Prostate gland (tissue), 2 donors: ENCODE data around the gene GALNT7.

Source experiments
- POLR2A ChIP-seq: fragments of 450-650 bp; IDR thresholded peaks from one replicate; pipeline ENCODE4 v1.6.1; 2016; ENCODE audit warnings: antibody characterized with exemption, mild to moderate bottlenecking
- POLR2AphosphoS5 ChIP-seq: sonication (generic); formaldehyde crosslinking; IDR thresholded peaks from one replicate; pipeline ENCODE4 v1.6.1; 2017; ENCODE audit warnings: antibody characterized with exemption
- TF ChIP-seq, protein P1 (sequence below), 4 experiments: fragments of 200-600 bp in 2 of 4; fragments of 450-650 bp in 2 of 4; sonication (generic) in 2 of 4; IDR thresholded peaks; 1 replicate in 3 of 4; 2 replicates in 1 of 4; pipeline ENCODE4 v1.5.1; 2016 to 2019; ENCODE audit warnings: antibody characterized with exemption in 4 of 4, mild to moderate bottlenecking in 2 of 4, moderate library complexity in 2 of 4

DNA sequence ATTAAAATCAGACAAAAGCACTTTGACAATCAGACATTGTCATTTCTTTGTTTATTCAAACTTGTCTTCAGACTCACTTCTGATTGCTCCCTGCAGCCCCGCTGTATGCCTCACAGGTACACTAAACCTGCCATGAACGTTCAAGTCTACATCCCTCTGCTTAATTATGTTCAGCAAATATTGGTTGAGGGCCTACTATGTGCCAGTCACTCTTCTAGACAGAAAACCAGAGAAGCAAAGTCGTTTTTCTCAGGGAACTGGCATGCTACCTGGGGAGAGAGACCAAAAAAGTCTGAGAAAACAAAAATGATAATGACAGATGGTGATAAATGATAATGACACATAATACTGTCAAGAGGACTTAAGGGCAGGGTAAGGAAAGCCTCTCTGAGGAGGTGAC, 146.1 kb downstream of the GALNT7 start:
- TF ChIP-seq, protein P1, sequence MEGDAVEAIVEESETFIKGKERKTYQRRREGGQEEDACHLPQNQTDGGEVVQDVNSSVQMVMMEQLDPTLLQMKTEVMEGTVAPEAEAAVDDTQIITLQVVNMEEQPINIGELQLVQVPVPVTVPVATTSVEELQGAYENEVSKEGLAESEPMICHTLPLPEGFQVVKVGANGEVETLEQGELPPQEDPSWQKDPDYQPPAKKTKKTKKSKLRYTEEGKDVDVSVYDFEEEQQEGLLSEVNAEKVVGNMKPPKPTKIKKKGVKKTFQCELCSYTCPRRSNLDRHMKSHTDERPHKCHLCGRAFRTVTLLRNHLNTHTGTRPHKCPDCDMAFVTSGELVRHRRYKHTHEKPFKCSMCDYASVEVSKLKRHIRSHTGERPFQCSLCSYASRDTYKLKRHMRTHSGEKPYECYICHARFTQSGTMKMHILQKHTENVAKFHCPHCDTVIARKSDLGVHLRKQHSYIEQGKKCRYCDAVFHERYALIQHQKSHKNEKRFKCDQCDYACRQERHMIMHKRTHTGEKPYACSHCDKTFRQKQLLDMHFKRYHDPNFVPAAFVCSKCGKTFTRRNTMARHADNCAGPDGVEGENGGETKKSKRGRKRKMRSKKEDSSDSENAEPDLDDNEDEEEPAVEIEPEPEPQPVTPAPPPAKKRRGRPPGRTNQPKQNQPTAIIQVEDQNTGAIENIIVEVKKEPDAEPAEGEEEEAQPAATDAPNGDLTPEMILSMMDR (IDR thresholded peaks at IDR 0.05): no peak
- TF ChIP-seq POLR2AphosphoS5: no peak
- TF ChIP-seq POLR2A: no peak
